OCI-LY1 (cell line): ENCODE results near the gene STK39.
A peak's percentile ranks its signal among the peaks of the same experiment; 100 is the strongest.

Source experiments
- H2AFZ ChIP-seq: fragments of 200-600 bp; sonication (generic), shearing (Covaris generic); 2 replicates; pipeline ENCODE4 v1.6.0; 2014; ENCODE audit warnings: antibody characterized with exemption, mild to moderate bottlenecking, low read length
- H3F3A ChIP-seq: fragments of 200-600 bp; sonication (generic), shearing (Covaris generic); 2 replicates; pipeline ENCODE4 v1.6.0; 2014; ENCODE audit warnings: mild to moderate bottlenecking, antibody characterized with exemption, low read length, moderate library complexity; ENCODE audit not compliant: insufficient read depth
- H3K27ac ChIP-seq: fragments of 200-600 bp; sonication (generic); 2 replicates; pipeline ENCODE4 v1.5.1; 2014; ENCODE audit warnings: low read length, mixed run types, mild to moderate bottlenecking, low read depth; ENCODE audit not compliant: poor library complexity, severe bottlenecking
- H3K27me3 ChIP-seq: fragments of 200-600 bp; sonication (generic); 2 replicates; pipeline ENCODE4 v1.6.0; 2014; ENCODE audit warnings: antibody characterized with exemption, mild to moderate bottlenecking, low read length, moderate library complexity; ENCODE audit not compliant: insufficient read depth
- H3K36me3 ChIP-seq: fragments of 200-600 bp; sonication (generic); 2 replicates; pipeline ENCODE4 v1.6.1; 2014; ENCODE audit warnings: mild to moderate bottlenecking, antibody characterized with exemption, low read length, moderate library complexity, mixed read lengths; ENCODE audit not compliant: insufficient read depth
- H3K4me1 ChIP-seq: fragments of 200-600 bp; sonication (generic); 2 replicates; pipeline ENCODE4 v1.5.1; 2014; ENCODE audit warnings: mild to moderate bottlenecking, low read length, moderate library complexity; ENCODE audit not compliant: insufficient read depth, severe bottlenecking
- H3K4me2 ChIP-seq: fragments of 200-600 bp; sonication (generic), shearing (Covaris generic); 2 replicates; pipeline ENCODE4 v1.6.1; 2014; ENCODE audit warnings: low read length
- H3K4me3 ChIP-seq: fragments of 200-600 bp; sonication (generic); 2 replicates; pipeline ENCODE4 v1.5.1; 2014; ENCODE audit warnings: low read length, low read depth, mild to moderate bottlenecking, mixed read lengths; ENCODE audit not compliant: poor library complexity, severe bottlenecking
- H3K79me2 ChIP-seq: fragments of 200-600 bp; shearing (Covaris generic); 2 replicates; pipeline ENCODE4 v1.6.1; 2016; ENCODE audit warnings: mixed run types, low read length, mixed read lengths; ENCODE audit not compliant: insufficient read depth
- H3K9ac ChIP-seq: fragments of 200-600 bp; sonication (generic), shearing (Covaris generic); 2 replicates; pipeline ENCODE4 v1.6.1; 2014; ENCODE audit warnings: mild to moderate bottlenecking, low read length, mixed read lengths
- H3K9me2 ChIP-seq: fragments of 200-600 bp; sonication (generic), shearing (Covaris generic); 2 replicates; pipeline ENCODE4 v1.6.1; 2014; ENCODE audit warnings: low read depth, mild to moderate bottlenecking, low read length, mixed read lengths
- H3K9me3 ChIP-seq: fragments of 200-600 bp; shearing (Covaris generic); 2 replicates; pipeline ENCODE4 v1.6.1; 2014; ENCODE audit warnings: low read length, mixed read lengths
- H4K20me1 ChIP-seq: fragments of 200-600 bp; sonication (generic), shearing (Covaris generic); 2 replicates; pipeline ENCODE4 v1.6.0; 2016; ENCODE audit warnings: mild to moderate bottlenecking, low read length; ENCODE audit not compliant: insufficient read depth
- CTCF ChIP-seq: fragments of 200-600 bp; sonication (generic), shearing (Covaris generic); IDR thresholded peaks from 2 replicates; pipeline ENCODE4 v1.5.1; 2017; ENCODE audit warnings: mild to moderate bottlenecking, antibody characterized with exemption, low read length, moderate library complexity, mixed read lengths
- EZH2 ChIP-seq: fragments of 200-600 bp; sonication (generic), shearing (Covaris generic); IDR thresholded peaks from 2 replicates; pipeline ENCODE4 v1.8.0; 2017; ENCODE audit warnings: borderline replicate concordance, mixed run types, mild to moderate bottlenecking, antibody characterized with exemption, low read length, moderate library complexity, mixed read lengths

The STK39 gene

GRCh38 chr2:168165985-168166901 is 81.2 kb downstream of the STK39 start:
- Histone ChIP-seq H4K20me1 (no peaks in the 10 kb centered on the region), H3F3A (no peaks in the 10 kb centered on the region), H3K27me3 (no peaks in the 10 kb centered on the region), H3K4me1 (no peaks in the 10 kb centered on the region), H3K27ac (no peak overlapping the region), H2AFZ (no peak overlapping the region), H3K4me3 (no peak overlapping the region), H3K9me2 (no peaks in the 10 kb centered on the region), H3K4me2 (no peak overlapping the region), H3K9ac (no peak overlapping the region), H3K9me3 (no peaks in the 10 kb centered on the region), H3K79me2 (no peaks in the 10 kb centered on the region), H3K36me3 (peaks cover 19% of the 10 kb centered on the region; the same call in 1 of the 2 replicates)
- no peak for TF ChIP-seq CTCF
- no peak for TF ChIP-seq EZH2

GRCh38 chr2:168165397-168165796 is 82.0 kb downstream of the STK39 start:
- Histone ChIP-seq H2AFZ (no peak overlapping the region), H3K9ac (no peak overlapping the region), H3K4me1 (no peaks in the 10 kb centered on the region), H3K27me3 (no peaks in the 10 kb centered on the region), H3K9me2 (no peaks in the 10 kb centered on the region), H3K9me3 (no peaks in the 10 kb centered on the region), H4K20me1 (no peaks in the 10 kb centered on the region), H3K27ac (no peak overlapping the region), H3F3A (no peaks in the 10 kb centered on the region), H3K79me2 (no peaks in the 10 kb centered on the region), H3K36me3 (peaks cover 19% of the 10 kb centered on the region; the same call in 1 of the 2 replicates), H3K4me3 (no peak overlapping the region), H3K4me2 (no peak overlapping the region)
- TF ChIP-seq CTCF = no peak
- TF ChIP-seq EZH2 = no peak

DNA sequence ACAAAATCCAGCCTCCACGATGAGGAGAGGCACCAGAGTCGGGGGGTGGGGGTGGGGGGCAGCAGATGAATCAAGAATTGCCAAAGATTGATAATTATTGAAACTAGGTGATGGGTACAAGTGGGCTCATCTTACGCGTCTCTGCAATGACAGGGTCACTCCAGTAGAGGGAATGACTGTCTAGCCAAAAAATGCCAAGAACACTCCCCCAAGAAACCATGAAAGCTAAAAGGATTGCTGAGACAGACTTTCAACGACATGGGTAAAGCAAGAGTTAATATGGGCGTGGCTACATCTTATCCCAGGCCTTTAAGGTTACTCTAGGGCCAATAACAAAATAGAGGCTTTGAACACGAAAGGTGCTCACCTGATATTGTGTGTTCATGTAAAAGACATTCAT is 86.5 kb downstream of the STK39 start:
- peaks cover 24% of the 10 kb centered on the region; the same call in 1 of the 2 replicates for H3K36me3 ChIP-seq
- no peaks in the 10 kb centered on the region for H3F3A ChIP-seq
- no peaks in the 10 kb centered on the region for H3K27me3 ChIP-seq
- no peak overlapping the region for H3K4me2 ChIP-seq
- H3K9me3 ChIP-seq = no peaks in the 10 kb centered on the region
- no peaks in the 10 kb centered on the region for H3K79me2 ChIP-seq
- H2AFZ ChIP-seq = no peak overlapping the region
- no peaks in the 10 kb centered on the region for H3K9me2 ChIP-seq
- H3K27ac ChIP-seq = no peak overlapping the region
- TF ChIP-seq CTCF (peak; percentile 54), EZH2 (no peak)
- H3K4me1 ChIP-seq = no peaks in the 10 kb centered on the region
- H4K20me1 ChIP-seq = no peaks in the 10 kb centered on the region
- H3K4me3 ChIP-seq = no peak overlapping the region
- H3K9ac ChIP-seq = no peak overlapping the region
